ENCODE results near the gene EEF2KMT.
"Not testable (repeated sequence)": the region's sequence is repeated elsewhere in the genome, so short reads cannot be mapped to it uniquely, and the experiment has no call there.

DNA sequence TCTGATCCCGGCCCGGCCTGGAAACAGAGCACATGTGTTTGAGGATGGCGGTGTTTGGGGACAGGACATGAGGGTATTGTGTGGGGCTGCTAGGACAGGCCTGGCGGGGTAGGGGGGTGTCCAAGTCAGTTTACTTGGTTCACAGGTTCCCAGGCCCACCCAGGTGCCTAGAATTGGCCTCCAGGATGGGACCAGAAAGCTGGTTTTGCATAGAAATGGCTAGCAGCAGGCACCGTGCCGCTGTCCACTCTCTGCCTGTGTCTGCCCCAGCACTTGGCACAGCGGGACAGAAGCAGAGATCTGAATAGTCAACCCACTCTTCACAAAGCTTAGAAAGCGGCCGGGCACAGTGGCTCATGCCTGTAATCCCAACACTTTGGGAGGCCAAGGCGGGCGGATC lies 11.9 kb downstream of the EEF2KMT start:
- TF ChIP-seq, protein P1, sequence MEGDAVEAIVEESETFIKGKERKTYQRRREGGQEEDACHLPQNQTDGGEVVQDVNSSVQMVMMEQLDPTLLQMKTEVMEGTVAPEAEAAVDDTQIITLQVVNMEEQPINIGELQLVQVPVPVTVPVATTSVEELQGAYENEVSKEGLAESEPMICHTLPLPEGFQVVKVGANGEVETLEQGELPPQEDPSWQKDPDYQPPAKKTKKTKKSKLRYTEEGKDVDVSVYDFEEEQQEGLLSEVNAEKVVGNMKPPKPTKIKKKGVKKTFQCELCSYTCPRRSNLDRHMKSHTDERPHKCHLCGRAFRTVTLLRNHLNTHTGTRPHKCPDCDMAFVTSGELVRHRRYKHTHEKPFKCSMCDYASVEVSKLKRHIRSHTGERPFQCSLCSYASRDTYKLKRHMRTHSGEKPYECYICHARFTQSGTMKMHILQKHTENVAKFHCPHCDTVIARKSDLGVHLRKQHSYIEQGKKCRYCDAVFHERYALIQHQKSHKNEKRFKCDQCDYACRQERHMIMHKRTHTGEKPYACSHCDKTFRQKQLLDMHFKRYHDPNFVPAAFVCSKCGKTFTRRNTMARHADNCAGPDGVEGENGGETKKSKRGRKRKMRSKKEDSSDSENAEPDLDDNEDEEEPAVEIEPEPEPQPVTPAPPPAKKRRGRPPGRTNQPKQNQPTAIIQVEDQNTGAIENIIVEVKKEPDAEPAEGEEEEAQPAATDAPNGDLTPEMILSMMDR (IDR thresholded peaks at IDR 0.05), result not testable (repeated sequence)
- TF ChIP-seq POLR2A (IDR thresholded peaks at IDR 0.05), result not testable (repeated sequence)

Data from adrenal gland (tissue), 5 donors.